Glomerular endothelial cell (primary cell): ENCODE results near the gene STAT6. TPM values are rescaled to one million over a fixed set of nuclear protein-coding genes. Genes with fewer than 3 reads are reported as not detected.

Experiments
- DNase-seq: peaks from one replicate; pipeline ENCODE4 v3.0.0-alpha.2; 2011; ENCODE audit warnings: low read depth, low spot score; ENCODE audit errors: extremely low read depth
- total RNA-seq: library from RNA; depleted of rRNA; stranded (reverse); fragments of >200 nt; gene quantifications from 2 replicates; pipeline ENCODE4 v1.2.3, GENCODE V29; 2015

STAT6 gene
- total RNA-seq, result 91.2 and 108 TPM in 2 replicates

GRCh38 chr12:57111031-57111734, at the start of gene STAT6:
STAT6 (minus strand) TSS chr12:57111362; CDS start chr12:57108278, 3,084 bp downstream.
- no peak for DNase-seq

GRCh38 chr12:57160741-57161140, 49.6 kb upstream of the STAT6 start:
- no peak for DNase-seq

- no peak for DNase-seq
Observed at GRCh38 chr12:57160040-57160439, 48.9 kb upstream of the STAT6 start.

GRCh38 chr12:57159311-57159710, 48.1 kb upstream of the STAT6 start:
- DNase-seq, result no peak

- no peak for DNase-seq
Observed at GRCh38 chr12:57158665-57159064, 47.5 kb upstream of the STAT6 start.

GRCh38 chr12:57158186-57158585, 47.0 kb upstream of the STAT6 start:
- no peak for DNase-seq

GRCh38 chr12:57157588-57158173, 46.5 kb upstream of the STAT6 start:
- DNase-seq, result no peak

- DNase-seq, result no peak
Observed at GRCh38 chr12:57156701-57157403, 45.7 kb upstream of the STAT6 start.

GRCh38 chr12:57154804-57155434, 43.8 kb upstream of the STAT6 start:
- DNase-seq, result no peak

GRCh38 chr12:57154076-57154475, 42.9 kb upstream of the STAT6 start:
- DNase-seq, result no peak

GRCh38 chr12:57153415-57153997, 42.3 kb upstream of the STAT6 start:
- DNase-seq, result no peak

- DNase-seq, result no peak
Observed at GRCh38 chr12:57152639-57153038, 41.5 kb upstream of the STAT6 start.

- no peak for DNase-seq
Observed at GRCh38 chr12:57151741-57152630, 40.8 kb upstream of the STAT6 start.

- DNase-seq, result no peak
Observed at GRCh38 chr12:57150400-57151000, 39.3 kb upstream of the STAT6 start.

- DNase-seq, result no peak
Observed at GRCh38 chr12:57149245-57149900, 38.2 kb upstream of the STAT6 start.

- DNase-seq, result no peak
Observed at GRCh38 chr12:57148469-57149244, 37.5 kb upstream of the STAT6 start.

- no peak for DNase-seq
Observed at GRCh38 chr12:57146961-57147944, 36.1 kb upstream of the STAT6 start, which contains the start of gene LRP1-AS. LRP1-AS (minus strand) TSS chr12:57147619.
